ENCODE measurements around the gene ARV1. TPM values are rescaled to one million over a fixed set of nuclear protein-coding genes. Genes with fewer than 3 reads are reported as not detected.
"Not testable (repeated sequence)": the region's sequence is repeated elsewhere in the genome, so short reads cannot be mapped to it uniquely, and the experiment has no call there.

Gene ARV1
- total RNA-seq, 2 donors from 2014 or later: 12.3 to 20.4 TPM

- no peaks in the 10 kb centered on the region for H3K9me3 ChIP-seq
- H3K27ac ChIP-seq: no peak overlapping the region
- H3K27me3 ChIP-seq (replicated peaks; ENCODE audit: insufficient read depth): no peaks in the 10 kb centered on the region
- H3K4me1 ChIP-seq (ENCODE audit: control insufficient read depth in 1 of 2, low read depth in 2 of 2): no peaks in the 10 kb centered on the region
- no peaks in the 10 kb centered on the region for H3K36me3 ChIP-seq
- DNase-seq (ENCODE audit: low spot score): no peak
- H3K4me3 ChIP-seq: no peak overlapping the region
- TF ChIP-seq CTCF (IDR thresholded peaks at IDR 0.05): no peak
- no peak for ATAC-seq (ENCODE audit: insufficient number of reproducible peaks, low FRiP score, low read depth)
These were observed 49.1 kb downstream of the ARV1 start for GRCh38 chr1:231027971-231028370.

GRCh38 chr1:231028682-231029081 is 49.8 kb downstream of the ARV1 start:
- Histone ChIP-seq H3K27ac (no peak overlapping the region), H3K36me3 (no peaks in the 10 kb centered on the region), H3K27me3 (replicated peaks; ENCODE audit: insufficient read depth) (no peaks in the 10 kb centered on the region), H3K9me3 (no peaks in the 10 kb centered on the region), H3K4me1 (ENCODE audit: control insufficient read depth in 1 of 2, low read depth in 2 of 2) (no peaks in the 10 kb centered on the region), H3K4me3 (no peak overlapping the region)
- DNase-seq (ENCODE audit: low spot score) (no peak), ATAC-seq (ENCODE audit: insufficient number of reproducible peaks, low FRiP score, low read depth) (no peak)
- no peak for TF ChIP-seq CTCF (IDR thresholded peaks at IDR 0.05)

DNA sequence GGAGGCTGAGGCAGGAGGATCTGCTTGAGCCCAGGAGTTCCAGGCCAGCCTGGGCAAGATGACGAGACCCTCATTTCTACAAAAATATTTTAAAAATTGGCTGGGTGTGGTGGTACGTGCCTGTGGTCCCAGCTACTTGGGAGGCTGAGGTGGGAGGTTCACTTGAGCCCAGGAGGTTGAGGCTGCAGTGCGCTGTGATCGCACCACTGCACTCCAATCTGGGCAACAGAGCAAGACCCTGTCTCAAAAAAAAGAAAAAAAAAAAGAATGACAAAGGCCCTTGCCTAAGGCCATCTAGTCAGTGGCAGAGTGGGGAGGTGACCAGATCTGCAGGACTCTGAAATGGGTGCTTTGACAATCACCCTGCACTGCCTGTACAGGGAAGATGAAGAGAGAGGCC is 50.4 kb downstream of the ARV1 start:
- H3K9me3 ChIP-seq; H3K27ac ChIP-seq; H3K4me1 ChIP-seq (ENCODE audit: control insufficient read depth in 1 of 2, low read depth in 2 of 2); DNase-seq (ENCODE audit: low spot score); H3K4me3 ChIP-seq; H3K27me3 ChIP-seq (replicated peaks; ENCODE audit: insufficient read depth); ATAC-seq (ENCODE audit: insufficient number of reproducible peaks, low FRiP score, low read depth); H3K36me3 ChIP-seq: not testable (repeated sequence)

DNA sequence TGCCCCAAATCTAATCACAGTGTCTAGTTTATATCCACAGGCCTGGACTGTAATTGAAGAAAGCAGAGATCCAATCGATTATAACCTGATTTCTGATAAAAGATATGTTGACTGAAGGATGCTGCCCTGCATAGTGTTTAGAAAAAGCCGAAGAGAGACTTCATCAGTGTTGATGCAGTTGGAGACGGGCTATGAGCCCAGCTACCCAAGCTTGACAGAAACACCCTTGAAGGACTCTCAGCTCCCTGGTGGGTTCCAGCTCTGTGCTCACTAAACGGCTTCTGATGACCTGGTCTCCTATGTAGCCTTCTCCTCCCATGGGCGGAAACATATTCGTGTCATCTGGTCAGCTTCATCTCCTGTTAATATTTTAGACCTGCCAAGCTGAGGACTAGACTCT is 50.9 kb downstream of the ARV1 start:
- Histone ChIP-seq H3K36me3 (no peaks in the 10 kb centered on the region), H3K4me3 (no peak overlapping the region), H3K9me3 (no peaks in the 10 kb centered on the region), H3K27ac (no peak overlapping the region), H3K27me3 (replicated peaks; ENCODE audit: insufficient read depth) (no peaks in the 10 kb centered on the region), H3K4me1 (ENCODE audit: control insufficient read depth in 1 of 2, low read depth in 2 of 2) (no peaks in the 10 kb centered on the region)
- no peak for TF ChIP-seq CTCF (IDR thresholded peaks at IDR 0.05)
- no peak for DNase-seq (ENCODE audit: low spot score)
- ATAC-seq (ENCODE audit: insufficient number of reproducible peaks, low FRiP score, low read depth): no peak

DNA sequence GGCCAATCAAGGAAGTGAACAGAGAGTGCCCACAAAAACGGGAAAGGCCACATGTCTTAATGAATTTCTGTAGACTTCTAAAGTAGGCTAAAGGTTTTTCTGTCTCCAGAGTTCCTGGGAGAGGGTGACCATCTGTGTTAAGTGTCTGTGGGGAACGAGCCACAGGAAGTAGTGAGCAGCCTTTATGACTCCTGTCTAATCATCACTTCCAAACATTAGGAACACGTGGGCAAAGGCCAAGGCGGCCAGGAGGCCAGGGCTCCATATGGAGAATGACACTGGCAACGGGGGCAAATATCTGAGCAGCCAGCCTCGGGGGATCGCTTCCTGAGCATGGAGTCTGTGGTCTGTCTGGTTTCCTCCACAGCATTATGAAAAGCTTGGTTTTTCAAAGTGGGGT is 54.1 kb downstream of the ARV1 start:
- Histone ChIP-seq H3K4me1 (ENCODE audit: control insufficient read depth in 1 of 2, low read depth in 2 of 2) (no peaks in the 10 kb centered on the region), H3K27ac (no peak overlapping the region), H3K27me3 (replicated peaks; ENCODE audit: insufficient read depth) (no peaks in the 10 kb centered on the region), H3K36me3 (no peaks in the 10 kb centered on the region), H3K9me3 (no peaks in the 10 kb centered on the region), H3K4me3 (no peak overlapping the region)
- DNase-seq (ENCODE audit: low spot score): no peak
- no peak for ATAC-seq (ENCODE audit: insufficient number of reproducible peaks, low FRiP score, low read depth)
- TF ChIP-seq CTCF (IDR thresholded peaks at IDR 0.05): no peak

DNA sequence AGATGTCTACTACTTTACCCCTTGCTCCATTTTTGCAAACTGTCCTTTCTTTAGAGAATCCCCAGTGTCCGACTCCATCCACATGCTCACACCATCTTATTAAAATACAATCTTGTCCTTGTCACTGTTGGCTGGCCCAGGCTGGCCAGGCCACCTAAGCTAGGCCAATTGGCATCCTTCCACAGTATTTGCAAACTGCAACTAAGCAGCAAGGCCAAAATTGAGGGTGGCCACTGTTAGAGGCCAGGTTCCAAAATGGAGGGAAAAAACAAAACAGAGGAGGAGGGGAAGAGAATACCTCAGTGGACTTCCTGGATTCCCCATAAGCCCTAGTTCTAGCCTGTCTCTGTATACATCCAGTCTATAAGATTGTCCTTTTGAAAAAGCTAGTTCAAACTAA is 56.9 kb downstream of the ARV1 start:
- no peaks in the 10 kb centered on the region for H3K27me3 ChIP-seq (replicated peaks; ENCODE audit: insufficient read depth)
- no peaks in the 10 kb centered on the region for H3K9me3 ChIP-seq
- no peak overlapping the region for H3K27ac ChIP-seq
- no peak overlapping the region for H3K4me3 ChIP-seq
- no peak for DNase-seq (ENCODE audit: low spot score)
- peaks cover 5 to 17% of the 10 kb centered on the region in 2 donors for H3K4me1 ChIP-seq (ENCODE audit: control insufficient read depth in 1 of 2, low read depth in 2 of 2)
- TF ChIP-seq CTCF (IDR thresholded peaks at IDR 0.05): no peak
- no peak for ATAC-seq (ENCODE audit: insufficient number of reproducible peaks, low FRiP score, low read depth)
- no peaks in the 10 kb centered on the region for H3K36me3 ChIP-seq

Data from thoracic aorta (tissue), 2 donors.